Fibroblast of pulmonary artery (primary cell): ENCODE data around the gene DDX50.
"Not testable (repeated sequence)": the region's sequence is repeated elsewhere in the genome, so short reads cannot be mapped to it uniquely, and the experiment has no call there.

ENCODE experiments used
- DNase-seq: peaks from one replicate; pipeline ENCODE4 v3.0.0-alpha.2; 2010; ENCODE audit warnings: low read depth
- H3K4me3 ChIP-seq: replicated peaks from 2 replicates; pipeline ENCODE4 v1.5.1; 2011; ENCODE audit warnings: low read depth, mild to moderate bottlenecking, control low read depth, low read length, moderate library complexity
- CTCF ChIP-seq: IDR thresholded peaks from 2 replicates; pipeline ENCODE4 v1.5.1; 2011; ENCODE audit warnings: mild to moderate bottlenecking, control low read depth, low read length, inconsistent platforms; ENCODE audit errors: missing control alignments

DDX50 gene

GRCh38 chr10:68959695-68960527 lies 58.8 kb downstream of the DDX50 start:
- H3K4me3 ChIP-seq = no peak overlapping the region
- no peak for DNase-seq
- no peak for TF ChIP-seq CTCF

GRCh38 chr10:68963151-68963550 lies 62.0 kb downstream of the DDX50 start:
- TF ChIP-seq CTCF = no peak
- no peak for DNase-seq
- H3K4me3 ChIP-seq = no peak overlapping the region

DNA sequence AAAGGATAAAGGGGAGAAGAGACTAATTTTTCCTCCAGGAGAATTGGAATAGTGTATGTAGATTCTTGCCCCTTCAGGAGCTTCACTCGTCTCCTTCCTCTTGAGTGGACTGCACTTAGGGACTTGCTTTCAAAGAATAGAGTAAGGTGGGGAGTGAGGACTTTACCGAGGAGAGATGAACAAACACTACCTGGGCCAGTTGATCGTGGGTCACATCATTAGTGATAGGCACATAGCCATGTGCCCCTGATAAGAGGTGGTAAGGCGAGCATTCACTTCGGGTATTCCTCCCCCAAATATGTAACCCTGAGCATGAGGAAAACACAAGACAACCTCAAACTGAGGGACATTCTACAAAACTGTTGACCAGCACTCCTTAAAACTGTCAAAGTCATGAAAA lies 72.9 kb downstream of the DDX50 start:
- H3K4me3 ChIP-seq = no peak overlapping the region
- no peak for DNase-seq
- no peak for TF ChIP-seq CTCF

DNA sequence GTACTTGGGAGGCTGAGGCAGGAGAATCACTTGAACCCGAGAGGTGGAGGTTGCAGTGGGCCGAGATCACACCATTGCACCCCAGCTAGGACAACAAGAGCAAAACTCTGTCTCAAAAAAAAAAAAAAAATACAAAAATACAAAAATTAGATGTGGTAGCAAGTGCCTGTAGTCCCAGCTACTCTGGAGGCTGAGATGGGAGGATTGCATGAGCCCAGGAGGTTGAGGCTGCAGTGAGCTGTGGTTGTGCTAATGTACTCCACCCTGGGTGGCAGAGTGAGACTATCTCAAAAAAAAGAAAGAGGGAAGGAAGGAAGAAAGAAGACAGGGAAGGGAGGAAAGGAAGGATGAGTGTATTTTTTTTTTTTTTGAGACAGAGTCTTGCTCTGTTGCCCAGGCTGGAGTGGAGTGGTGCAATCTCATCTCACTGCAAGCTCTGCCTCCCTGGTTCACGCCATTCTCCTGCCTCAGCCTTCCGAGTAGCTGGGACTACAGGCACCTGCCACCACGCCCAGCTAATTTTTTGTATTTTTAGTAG lies 74.9 kb downstream of the DDX50 start:
- DNase-seq, H3K4me3 ChIP-seq: not testable (repeated sequence)

- not testable (repeated sequence) for DNase-seq, H3K4me3 ChIP-seq
These were observed 78.6 kb downstream of the DDX50 start for GRCh38 chr10:68979738-68980137.

DNA sequence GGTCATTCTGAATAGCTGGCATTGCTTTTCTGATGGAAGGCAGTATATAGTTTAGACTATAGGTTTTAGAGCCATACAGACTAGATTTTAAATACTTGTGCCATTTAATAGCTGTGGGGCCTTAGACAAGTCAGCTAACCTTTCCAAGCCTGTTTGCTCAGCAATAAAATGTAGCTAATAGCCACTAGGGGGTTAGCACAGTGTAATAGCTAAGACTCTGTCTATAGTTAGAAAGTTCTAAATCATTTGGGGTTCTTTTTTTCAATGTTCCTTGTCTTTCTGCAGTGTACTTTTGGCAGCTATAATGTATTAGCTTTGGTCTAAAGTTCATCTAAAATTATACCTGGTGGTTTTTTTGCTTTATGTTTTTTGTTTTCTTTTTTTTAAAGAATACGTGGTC lies 80.0 kb downstream of the DDX50 start:
- TF ChIP-seq CTCF = peak; percentile 38
- peak; percentile 25 for DNase-seq

GRCh38 chr10:68982389-68982788 lies 81.3 kb downstream of the DDX50 start:
- no peak overlapping the region for H3K4me3 ChIP-seq
- TF ChIP-seq CTCF = no peak
- no peak for DNase-seq

More for the DNA sequence above, 80.0 kb downstream of the DDX50 start:
- H3K4me3 ChIP-seq = no peak overlapping the region

DNA sequence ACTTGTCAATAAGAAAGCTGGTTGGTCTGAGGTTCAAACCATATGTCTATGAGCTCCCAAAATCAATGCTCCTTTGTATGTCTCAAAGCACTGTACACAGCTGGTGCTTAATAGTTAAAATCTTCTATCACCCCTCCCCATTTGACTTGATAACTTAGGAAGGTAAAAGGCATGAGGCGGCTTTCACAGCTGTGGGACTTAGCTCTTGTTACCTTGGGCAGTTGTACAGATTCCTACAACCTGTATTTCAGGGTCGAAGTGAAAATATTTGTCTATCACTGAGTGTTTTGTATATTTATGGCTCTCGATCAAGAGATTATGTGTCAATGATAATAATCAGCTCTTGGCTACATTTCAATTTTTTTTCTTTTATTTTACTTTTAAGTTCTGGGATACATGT lies 86.5 kb downstream of the DDX50 start:
- no peak overlapping the region for H3K4me3 ChIP-seq
- no peak for DNase-seq
- TF ChIP-seq CTCF = no peak
